SKM-1 (cell line): ENCODE data around the gene KHNYN.
"Not testable (repeated sequence)": the region's sequence is repeated elsewhere in the genome, so short reads cannot be mapped to it uniquely, and the experiment has no call there.

Experiments used
- DNase-seq: peaks from one replicate; lab custom pipeline; 2025; ENCODE audit not compliant: unreplicated experiment; lab: John Stamatoyannopoulos, UW

KHNYN gene

DNA sequence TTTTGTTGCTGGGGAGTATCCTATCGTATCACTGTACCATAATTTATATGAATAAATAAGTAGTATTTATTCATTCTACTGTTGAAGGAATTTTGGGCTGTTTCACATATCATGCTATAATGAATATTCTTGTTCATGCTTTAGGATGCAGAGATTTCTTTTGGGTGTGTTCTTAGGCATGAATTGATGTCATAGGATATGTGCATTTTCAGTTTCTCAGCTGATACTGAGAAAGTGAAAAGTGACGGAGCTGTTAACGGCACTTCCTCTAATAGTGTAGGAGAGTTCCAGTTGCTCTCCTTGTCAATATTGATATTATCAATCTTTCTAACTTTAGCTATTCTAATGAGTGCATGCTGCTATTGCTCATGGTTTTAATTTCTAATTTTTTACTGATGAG is 36.1 kb downstream of the KHNYN start:
- DNase-seq, result no peak

DNA sequence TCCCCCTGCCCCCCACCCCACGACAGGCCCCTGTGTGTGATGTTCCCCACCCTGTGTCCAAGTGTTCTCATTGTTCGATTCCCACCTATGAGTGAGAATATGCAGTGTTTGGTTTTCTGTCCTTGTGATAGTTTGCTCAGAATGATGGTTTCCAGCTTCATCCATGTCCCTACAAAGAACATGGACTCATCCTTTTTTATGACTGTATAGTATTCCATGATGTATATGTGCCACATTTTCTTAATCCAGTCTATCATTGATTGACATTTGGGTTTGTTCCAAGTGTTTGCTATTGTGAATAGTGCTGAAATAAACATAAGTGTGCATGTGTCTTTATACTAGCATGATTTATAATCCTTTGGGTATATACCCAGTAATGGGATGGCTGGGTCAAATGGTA is 40.7 kb downstream of the KHNYN start:
- not testable (repeated sequence) for DNase-seq

DNA sequence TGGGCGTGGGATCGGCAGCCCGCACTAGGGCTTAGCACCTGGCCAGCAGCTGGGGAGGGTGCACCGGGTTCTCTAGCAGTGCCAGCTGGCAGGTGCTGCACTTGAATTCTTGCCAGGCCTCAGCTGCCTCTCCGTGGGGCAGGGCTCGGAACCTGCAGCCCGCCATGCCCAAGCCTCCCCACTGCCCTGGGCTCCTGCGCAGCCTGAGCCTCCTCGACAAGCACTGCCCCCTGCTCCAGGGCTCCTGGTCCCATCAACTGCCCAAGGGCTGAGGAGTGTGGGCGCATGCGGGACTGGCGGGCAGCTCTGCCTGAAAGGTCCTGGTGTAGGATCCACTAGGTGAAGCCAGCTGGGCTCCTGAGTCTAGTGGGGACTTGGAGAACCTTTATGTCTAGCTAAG is 43.5 kb downstream of the KHNYN start:
- no peak for DNase-seq

DNA sequence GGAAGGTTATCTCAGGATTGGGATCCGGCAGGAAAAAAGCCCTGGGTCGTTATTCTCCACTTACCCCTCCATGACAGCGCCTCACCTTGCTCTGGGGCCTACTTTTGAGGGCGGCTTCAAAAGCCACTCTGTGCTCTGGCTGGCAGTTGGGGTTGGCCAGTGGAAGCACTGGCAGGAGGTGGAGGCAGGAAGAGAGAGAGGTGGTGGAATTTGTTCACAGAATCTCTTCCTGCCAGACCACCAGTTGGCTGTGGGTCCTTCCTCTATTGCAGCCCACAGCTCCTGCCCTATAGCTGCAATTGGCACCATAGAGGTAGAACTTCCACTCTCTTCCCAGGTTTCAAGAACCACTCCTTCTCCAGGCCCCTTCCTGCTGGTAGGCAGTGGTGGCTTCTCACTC is 45.5 kb downstream of the KHNYN start:
- DNase-seq, result no peak

DNA sequence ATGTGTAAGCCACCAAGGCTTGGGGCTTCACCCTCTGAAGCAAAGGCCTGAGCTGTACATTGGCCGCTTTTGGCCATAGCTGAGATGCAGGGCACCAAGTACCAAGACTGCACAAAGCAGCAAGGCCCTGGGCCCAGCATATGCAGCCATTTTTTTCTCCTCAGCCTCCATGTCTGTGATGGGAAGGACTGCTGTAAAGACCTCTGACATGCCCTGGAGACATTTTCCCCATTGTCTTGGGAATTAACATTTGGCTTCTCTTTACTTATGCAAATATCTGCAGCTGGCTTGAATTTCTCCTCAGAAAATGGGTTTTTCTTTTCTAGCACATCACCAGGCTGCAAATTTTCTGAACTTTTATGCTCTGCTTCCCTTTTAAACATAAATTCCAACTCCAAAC is 50.2 kb downstream of the KHNYN start:
- DNase-seq, result not testable (repeated sequence)

DNA sequence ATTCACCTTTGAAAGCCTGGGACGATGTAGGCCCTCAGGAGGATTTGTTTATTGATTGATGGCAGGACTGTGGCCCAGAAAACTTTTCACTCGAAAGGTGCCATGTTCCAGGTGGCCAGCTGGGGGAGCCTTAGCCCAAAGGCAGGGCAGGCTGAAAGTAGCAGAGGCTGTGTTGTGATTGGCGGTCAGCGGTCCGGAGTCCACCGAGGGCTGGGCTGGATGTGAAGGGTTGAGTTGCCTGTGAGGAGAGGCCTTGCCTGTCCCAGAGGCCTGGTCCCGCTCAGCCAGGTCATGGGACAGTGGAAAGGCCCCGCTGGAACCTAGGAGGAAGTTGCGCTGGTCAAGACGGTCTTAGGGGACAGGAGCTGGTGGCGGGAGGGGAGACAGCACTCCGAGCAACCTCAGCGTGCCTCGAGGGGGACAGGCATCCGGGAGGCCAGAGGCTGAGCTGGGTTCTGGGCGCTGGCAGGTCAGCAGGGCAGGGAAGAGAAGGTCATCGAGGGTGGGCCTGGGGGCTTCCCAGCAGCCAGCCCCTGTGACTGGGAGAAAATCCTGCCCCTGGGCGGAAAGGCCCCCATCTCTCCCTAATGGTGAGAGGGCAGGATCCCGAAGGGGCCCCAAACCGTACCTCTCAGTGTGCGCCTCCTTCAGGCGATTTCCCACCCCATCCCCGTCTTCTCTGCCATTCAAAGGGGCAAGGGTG is 52.0 kb downstream of the KHNYN start:
- no peak for DNase-seq

DNA sequence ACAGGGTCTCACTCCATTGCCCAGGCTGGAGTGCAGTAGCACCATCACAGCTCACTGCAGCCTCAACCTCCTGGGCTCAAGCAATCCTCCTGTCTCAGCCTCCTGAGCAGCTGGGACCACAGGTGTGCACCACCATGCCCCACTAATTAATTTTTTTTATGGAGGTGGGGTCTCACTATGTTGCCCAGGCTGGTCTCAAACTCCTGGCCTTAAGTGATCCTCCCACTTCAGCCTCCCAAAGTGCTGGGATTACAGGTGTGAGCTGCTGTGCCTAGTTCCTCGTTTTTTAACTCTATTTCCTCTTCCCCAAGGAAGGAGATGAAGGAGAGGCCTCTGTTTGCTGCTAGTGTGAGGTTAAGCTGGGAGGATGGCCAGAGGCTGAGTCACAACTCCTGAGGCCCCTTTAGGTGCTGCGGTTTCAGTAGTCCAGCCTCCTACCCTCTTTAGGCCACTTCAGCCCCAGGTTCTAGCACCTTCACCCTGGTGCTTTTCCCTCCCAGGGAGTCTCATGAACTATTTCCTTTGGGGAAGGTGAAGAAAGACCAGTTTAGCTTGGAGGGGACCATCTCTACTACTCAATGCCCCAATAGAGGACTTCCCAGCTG is 53.0 kb downstream of the KHNYN start:
- DNase-seq, result not testable (repeated sequence)

DNA sequence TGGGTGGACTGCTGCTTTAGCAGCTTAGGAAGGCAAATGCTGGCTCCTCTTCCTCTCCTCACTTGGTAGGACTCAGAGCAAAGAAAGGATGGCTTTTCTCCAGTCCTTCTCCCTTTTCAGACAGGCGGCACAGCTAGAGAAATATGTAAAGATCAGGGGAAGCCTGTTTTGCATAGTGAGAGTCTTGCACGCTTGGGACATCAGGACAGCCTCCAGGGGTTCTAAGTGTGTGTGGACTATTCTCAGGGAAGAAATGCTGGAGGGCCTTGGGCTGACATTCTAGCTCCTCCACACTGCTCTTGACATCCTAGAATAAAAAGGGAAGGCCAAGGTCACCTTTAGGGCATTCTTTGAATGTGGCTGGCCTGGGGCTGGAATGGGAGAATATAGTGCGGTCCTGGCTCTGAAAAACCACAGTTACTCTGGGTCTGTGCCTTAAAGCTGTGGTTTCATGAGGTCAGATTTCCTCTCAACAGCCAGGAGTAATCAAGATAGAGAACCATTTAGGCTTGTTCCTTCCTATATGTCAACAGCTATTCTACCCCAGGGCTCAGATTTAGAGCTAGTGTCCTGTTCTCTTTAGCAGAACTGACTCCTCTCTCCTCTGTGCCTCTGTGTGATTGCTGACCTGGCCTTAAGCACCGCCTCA is 54.0 kb downstream of the KHNYN start:
- DNase-seq, result no peak
